HEK293 (cell line): ENCODE data around the gene POU4F1.

Source experiments
- PATZ1 ChIP-seq: fragments of 450-650 bp; formaldehyde crosslinking; IDR thresholded peaks from 2 replicates; pipeline ENCODE4 v1.5.1; 2016; ENCODE audit warnings: missing biosample characterization, missing genetic modification characterization
- TCF7L2 ChIP-seq: IDR thresholded peaks from 2 replicates; pipeline ENCODE4 v1.6.1; 2011; ENCODE audit warnings: low read depth, mild to moderate bottlenecking, inconsistent platforms, low read length, moderate library complexity, borderline replicate concordance
- YY2 ChIP-seq: fragments of 450-650 bp; formaldehyde crosslinking; IDR thresholded peaks from 2 replicates; pipeline ENCODE4 v1.5.1; 2016; ENCODE audit warnings: missing biosample characterization, missing genetic modification characterization
- ZEB2 ChIP-seq: fragments of 450-650 bp; formaldehyde crosslinking; IDR thresholded peaks from 2 replicates; pipeline ENCODE4 v1.5.1; 2016; ENCODE audit warnings: missing biosample characterization, missing genetic modification characterization
- ZNF10 ChIP-seq: fragments of 450-650 bp; formaldehyde crosslinking; IDR thresholded peaks from 2 replicates; pipeline ENCODE4 v1.5.1; 2017; ENCODE audit warnings: missing biosample characterization, missing genetic modification characterization
- ZNF18 ChIP-seq: fragments of 450-650 bp; formaldehyde crosslinking; IDR thresholded peaks from 2 replicates; pipeline ENCODE4 v1.5.1; 2016; ENCODE audit warnings: missing biosample characterization, missing genetic modification characterization
- ZNF23 ChIP-seq: fragments of 450-650 bp; formaldehyde crosslinking; IDR thresholded peaks from 2 replicates; pipeline ENCODE4 v1.5.1; 2016; ENCODE audit warnings: missing biosample characterization, missing genetic modification characterization, borderline replicate concordance
- ZNF292 ChIP-seq: fragments of 450-650 bp; formaldehyde crosslinking; IDR thresholded peaks from 2 replicates; pipeline ENCODE4 v1.5.1; 2016; ENCODE audit warnings: low read depth, missing biosample characterization, missing genetic modification characterization, borderline replicate concordance
- ZNF48 ChIP-seq: fragments of 450-650 bp; formaldehyde crosslinking; IDR thresholded peaks from 2 replicates; pipeline ENCODE4 v1.5.1; 2016; ENCODE audit warnings: missing biosample characterization, missing genetic modification characterization
- ZNF600 ChIP-seq: fragments of 450-650 bp; formaldehyde crosslinking; IDR thresholded peaks from 2 replicates; pipeline ENCODE4 v1.5.1; 2016; ENCODE audit warnings: missing biosample characterization, missing genetic modification characterization
- ZNF610 ChIP-seq: fragments of 450-650 bp; formaldehyde crosslinking; IDR thresholded peaks from 2 replicates; pipeline ENCODE4 v1.5.1; 2016; ENCODE audit warnings: missing biosample characterization, missing genetic modification characterization, borderline replicate concordance
- ZNF623 ChIP-seq: fragments of 450-650 bp; formaldehyde crosslinking; IDR thresholded peaks from 2 replicates; pipeline ENCODE4 v1.5.1; 2016; ENCODE audit warnings: missing biosample characterization, missing genetic modification characterization
- ZNF624 ChIP-seq: fragments of 450-650 bp; formaldehyde crosslinking; IDR thresholded peaks from 2 replicates; pipeline ENCODE4 v1.5.1; 2017; ENCODE audit warnings: missing biosample characterization, missing genetic modification characterization
- ZNF654 ChIP-seq: fragments of 450-650 bp; formaldehyde crosslinking; IDR thresholded peaks from 2 replicates; pipeline ENCODE4 v1.5.1; 2016; ENCODE audit warnings: low read depth, missing biosample characterization, missing genetic modification characterization
- ZNF658 ChIP-seq: fragments of 450-650 bp; formaldehyde crosslinking; IDR thresholded peaks from 2 replicates; pipeline ENCODE4; 2016; ENCODE audit warnings: missing biosample characterization, missing genetic modification characterization
- ZNF701 ChIP-seq: fragments of 450-650 bp; formaldehyde crosslinking; IDR thresholded peaks from 2 replicates; pipeline ENCODE4 v1.5.1; 2016; ENCODE audit warnings: missing biosample characterization, missing genetic modification characterization
- ZSCAN23 ChIP-seq: fragments of 450-650 bp; formaldehyde crosslinking; IDR thresholded peaks from 2 replicates; pipeline ENCODE4 v1.5.1; 2016; ENCODE audit warnings: missing biosample characterization, missing genetic modification characterization
- ZXDB ChIP-seq: fragments of 450-650 bp; formaldehyde crosslinking; IDR thresholded peaks from 2 replicates; pipeline ENCODE4 v1.5.1; 2016; ENCODE audit warnings: missing biosample characterization, missing genetic modification characterization
- TF ChIP-seq, protein P1 (sequence below): fragments of 450-650 bp; formaldehyde crosslinking; IDR thresholded peaks from 2 replicates; pipeline ENCODE4 v1.5.1; 2016; ENCODE audit warnings: missing biosample characterization, missing genetic modification characterization
- TF ChIP-seq, protein P2 (sequence below): fragments of 450-650 bp; formaldehyde crosslinking; conservative IDR thresholded peaks from 2 replicates; pipeline ENCODE4 v1.5.1; 2016; ENCODE audit warnings: low read depth, missing biosample characterization, missing genetic modification characterization
- TF ChIP-seq, protein P3 (sequence below): fragments of 450-650 bp; formaldehyde crosslinking; IDR thresholded peaks from 2 replicates; pipeline ENCODE4 v1.5.1; 2017; ENCODE audit warnings: missing biosample characterization, missing genetic modification characterization
- TF ChIP-seq, protein P4 (sequence below): fragments of 450-650 bp; formaldehyde crosslinking; IDR thresholded peaks from 2 replicates; pipeline ENCODE4 v1.5.1; 2016; ENCODE audit warnings: missing biosample characterization, missing genetic modification characterization

POU4F1 gene

GRCh38 chr13:78604782-78605611 lies 1.6 kb upstream of the POU4F1 start (continued):
- TF ChIP-seq PATZ1 (tag by site-specific recombination) (peak; percentile 55; the same call in 1 of the 2 replicates), ZNF624 (tag by site-specific recombination) (no peak), ZNF610 (tag by site-specific recombination) (no peak), ZNF701 (tag by site-specific recombination) (no peak), ZSCAN23 (tag by site-specific recombination) (peak; percentile 46; the same call in 1 of the 2 replicates), ZNF658 (tag by site-specific recombination) (no peak), ZNF48 (no peak), ZNF23 (tag by site-specific recombination) (no peak), ZXDB (tag by site-specific recombination) (peak; percentile 16; the same call in 1 of the 2 replicates), ZNF654 (no peak), ZNF10 (no peak), ZNF292 (tag by site-specific recombination) (no peak), ZNF600 (0 out of 2 replicates have a peak, but pooled peaks have one; percentile 20), ZEB2 (tag by site-specific recombination) (peak; percentile 55), TCF7L2 (peak; percentile 58; the same call in 1 of the 2 replicates), YY2 (no peak), ZNF18 (tag by site-specific recombination) (peak; percentile 65), ZNF623 (tag by site-specific recombination) (no peak)
- TF ChIP-seq, protein P1, sequence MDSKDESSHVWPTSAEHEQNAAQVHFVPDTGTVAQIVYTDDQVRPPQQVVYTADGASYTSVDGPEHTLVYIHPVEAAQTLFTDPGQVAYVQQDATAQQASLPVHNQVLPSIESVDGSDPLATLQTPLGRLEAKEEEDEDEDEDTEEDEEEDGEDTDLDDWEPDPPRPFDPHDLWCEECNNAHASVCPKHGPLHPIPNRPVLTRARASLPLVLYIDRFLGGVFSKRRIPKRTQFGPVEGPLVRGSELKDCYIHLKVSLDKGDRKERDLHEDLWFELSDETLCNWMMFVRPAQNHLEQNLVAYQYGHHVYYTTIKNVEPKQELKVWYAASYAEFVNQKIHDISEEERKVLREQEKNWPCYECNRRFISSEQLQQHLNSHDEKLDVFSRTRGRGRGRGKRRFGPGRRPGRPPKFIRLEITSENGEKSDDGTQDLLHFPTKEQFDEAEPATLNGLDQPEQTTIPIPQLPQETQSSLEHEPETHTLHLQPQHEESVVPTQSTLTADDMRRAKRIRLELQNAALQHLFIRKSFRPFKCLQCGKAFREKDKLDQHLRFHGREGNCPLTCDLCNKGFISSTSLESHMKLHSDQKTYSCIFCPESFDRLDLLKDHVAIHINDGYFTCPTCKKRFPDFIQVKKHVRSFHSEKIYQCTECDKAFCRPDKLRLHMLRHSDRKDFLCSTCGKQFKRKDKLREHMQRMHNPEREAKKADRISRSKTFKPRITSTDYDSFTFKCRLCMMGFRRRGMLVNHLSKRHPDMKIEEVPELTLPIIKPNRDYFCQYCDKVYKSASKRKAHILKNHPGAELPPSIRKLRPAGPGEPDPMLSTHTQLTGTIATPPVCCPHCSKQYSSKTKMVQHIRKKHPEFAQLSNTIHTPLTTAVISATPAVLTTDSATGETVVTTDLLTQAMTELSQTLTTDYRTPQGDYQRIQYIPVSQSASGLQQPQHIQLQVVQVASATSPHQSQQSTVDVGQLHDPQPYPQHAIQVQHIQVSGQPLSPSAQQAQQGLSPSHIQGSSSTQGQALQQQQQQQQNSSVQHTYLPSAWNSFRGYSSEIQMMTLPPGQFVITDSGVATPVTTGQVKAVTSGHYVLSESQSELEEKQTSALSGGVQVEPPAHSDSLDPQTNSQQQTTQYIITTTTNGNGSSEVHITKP (tag by site-specific recombination): peak; percentile 53
- TF ChIP-seq, protein P2, sequence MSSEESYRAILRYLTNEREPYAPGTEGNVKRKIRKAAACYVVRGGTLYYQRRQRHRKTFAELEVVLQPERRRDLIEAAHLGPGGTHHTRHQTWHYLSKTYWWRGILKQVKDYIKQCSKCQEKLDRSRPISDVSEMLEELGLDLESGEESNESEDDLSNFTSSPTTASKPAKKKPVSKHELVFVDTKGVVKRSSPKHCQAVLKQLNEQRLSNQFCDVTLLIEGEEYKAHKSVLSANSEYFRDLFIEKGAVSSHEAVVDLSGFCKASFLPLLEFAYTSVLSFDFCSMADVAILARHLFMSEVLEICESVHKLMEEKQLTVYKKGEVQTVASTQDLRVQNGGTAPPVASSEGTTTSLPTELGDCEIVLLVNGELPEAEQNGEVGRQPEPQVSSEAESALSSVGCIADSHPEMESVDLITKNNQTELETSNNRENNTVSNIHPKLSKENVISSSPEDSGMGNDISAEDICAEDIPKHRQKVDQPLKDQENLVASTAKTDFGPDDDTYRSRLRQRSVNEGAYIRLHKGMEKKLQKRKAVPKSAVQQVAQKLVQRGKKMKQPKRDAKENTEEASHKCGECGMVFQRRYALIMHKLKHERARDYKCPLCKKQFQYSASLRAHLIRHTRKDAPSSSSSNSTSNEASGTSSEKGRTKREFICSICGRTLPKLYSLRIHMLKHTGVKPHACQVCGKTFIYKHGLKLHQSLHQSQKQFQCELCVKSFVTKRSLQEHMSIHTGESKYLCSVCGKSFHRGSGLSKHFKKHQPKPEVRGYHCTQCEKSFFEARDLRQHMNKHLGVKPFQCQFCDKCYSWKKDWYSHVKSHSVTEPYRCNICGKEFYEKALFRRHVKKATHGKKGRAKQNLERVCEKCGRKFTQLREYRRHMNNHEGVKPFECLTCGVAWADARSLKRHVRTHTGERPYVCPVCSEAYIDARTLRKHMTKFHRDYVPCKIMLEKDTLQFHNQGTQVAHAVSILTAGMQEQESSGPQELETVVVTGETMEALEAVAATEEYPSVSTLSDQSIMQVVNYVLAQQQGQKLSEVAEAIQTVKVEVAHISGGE (tag by site-specific recombination): no peak
- TF ChIP-seq, protein P3, sequence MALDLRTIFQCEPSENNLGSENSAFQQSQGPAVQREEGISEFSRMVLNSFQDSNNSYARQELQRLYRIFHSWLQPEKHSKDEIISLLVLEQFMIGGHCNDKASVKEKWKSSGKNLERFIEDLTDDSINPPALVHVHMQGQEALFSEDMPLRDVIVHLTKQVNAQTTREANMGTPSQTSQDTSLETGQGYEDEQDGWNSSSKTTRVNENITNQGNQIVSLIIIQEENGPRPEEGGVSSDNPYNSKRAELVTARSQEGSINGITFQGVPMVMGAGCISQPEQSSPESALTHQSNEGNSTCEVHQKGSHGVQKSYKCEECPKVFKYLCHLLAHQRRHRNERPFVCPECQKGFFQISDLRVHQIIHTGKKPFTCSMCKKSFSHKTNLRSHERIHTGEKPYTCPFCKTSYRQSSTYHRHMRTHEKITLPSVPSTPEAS (tag by site-specific recombination): no peak
- TF ChIP-seq, protein P4, sequence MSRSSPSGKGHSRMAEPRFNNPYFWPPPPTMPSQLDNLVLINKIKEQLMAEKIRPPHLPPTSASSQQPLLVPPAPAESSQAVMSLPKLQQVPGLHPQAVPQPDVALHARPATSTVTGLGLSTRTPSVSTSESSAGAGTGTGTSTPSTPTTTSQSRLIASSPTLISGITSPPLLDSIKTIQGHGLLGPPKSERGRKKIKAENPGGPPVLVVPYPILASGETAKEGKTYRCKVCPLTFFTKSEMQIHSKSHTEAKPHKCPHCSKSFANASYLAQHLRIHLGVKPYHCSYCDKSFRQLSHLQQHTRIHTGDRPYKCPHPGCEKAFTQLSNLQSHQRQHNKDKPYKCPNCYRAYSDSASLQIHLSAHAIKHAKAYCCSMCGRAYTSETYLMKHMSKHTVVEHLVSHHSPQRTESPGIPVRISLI: no peak
